Right ventricle myocardium inferior (tissue), 1 donor: ENCODE measurements around the gene INPP5B. TPM values are rescaled to one million over a fixed set of nuclear protein-coding genes. Genes with fewer than 3 reads are reported as not detected.
A peak's percentile ranks its signal among the peaks of the same experiment; 100 is the strongest.
"Not testable (repeated sequence)": the region's sequence is repeated elsewhere in the genome, so short reads cannot be mapped to it uniquely, and the experiment has no call there.

ENCODE experiments used
- ATAC-seq: fragments of 200-7000 bp; cut with Tn5 transposase; one replicate; pipeline ENCODE4 v1.9.1; 2020; ENCODE audit warnings: mild to moderate bottlenecking, moderate library complexity
- DNase-seq: peaks from one replicate; pipeline ENCODE4 v3.0.0; 2021; ENCODE audit errors: missing footprints
- intact Hi-C: fragments of 100-400 bp; cut with DNase I; formaldehyde crosslinking; loops from one replicate; pipeline ENCODE4 v1.11.0; 2022
- long read RNA-seq: library from polyadenylated mRNA; unstranded; transcript quantifications from one replicate; pipeline ENCODE4 v2.0.0, GENCODE V29; 2021
- total RNA-seq: library from RNA; stranded (reverse); fragmentation: NEBNext Ultra II Directional; extraction: Animal tissue kit (Norgen Biotek cat#: 25700); gene quantifications from one replicate; pipeline ENCODE4 v1.2.1, GENCODE V29; 2021
- donor health status: DM: no; HTN: yes; CAD: no; lungs with severe emphysema.

The INPP5B gene
- total RNA-seq = 11.2 TPM
- long read RNA-seq, partial matches to known transcripts = 0 of 5 reads
- long read RNA-seq, other reads (novel, unspliced or antisense) = 1 of 5 reads

GRCh38 chr1:37946703-37947360 is at the start of gene INPP5B:
Gene INPP5B, minus strand, starts transcription at chr1:37947053. Its CDS starts 745 bp downstream, at chr1:37946308.
- intact Hi-C loops = loop anchor here (1.0 to 5.0 kb wide), 2 partner anchors 16 to 40 kb away; no protein-coding TSS in a partner anchor
- ATAC-seq = peak; percentile 96
- peak; percentile 93 for DNase-seq

GRCh38 chr1:37995751-37996345 is 49.0 kb upstream of the INPP5B start:
- DNase-seq = peak; percentile 91
- ATAC-seq = peak; percentile 71
- intact Hi-C loops = no loop called here

- intact Hi-C loops = no loop called here
- no peak for ATAC-seq
- DNase-seq = no peak
Observed at GRCh38 chr1:37994886-37995566, 48.2 kb upstream of the INPP5B start.

GRCh38 chr1:37989361-37989930 is 42.6 kb upstream of the INPP5B start:
- ATAC-seq (no peak), DNase-seq (no peak)
- intact Hi-C loops = loop anchor here (5.0 kb wide), 1 partner anchor 42 kb away; the partner anchor contains the start of gene INPP5B

- no peak for DNase-seq
- ATAC-seq = no peak
- intact Hi-C loops = loop anchor here (5.0 kb wide), 1 partner anchor 40 kb away; the partner anchor contains the start of gene INPP5B
Observed at GRCh38 chr1:37987679-37988078, 40.8 kb upstream of the INPP5B start.

GRCh38 chr1:37983546-37983945 is 36.7 kb upstream of the INPP5B start:
- intact Hi-C loops = no loop called here
- ATAC-seq = no peak
- no peak for DNase-seq

- ATAC-seq (no peak), DNase-seq (no peak)
- intact Hi-C loops = loop anchor here (5.0 kb wide), 1 partner anchor 86 kb away; no protein-coding TSS in a partner anchor
Observed at GRCh38 chr1:37978541-37978940, 31.7 kb upstream of the INPP5B start.

- not testable (repeated sequence) for DNase-seq
- peak; percentile 52 for ATAC-seq
- intact Hi-C loops = loop anchor here (5.0 kb wide), 1 partner anchor 83 kb away; no protein-coding TSS in a partner anchor
Observed at GRCh38 chr1:37975083-37975482, 28.2 kb upstream of the INPP5B start.

- intact Hi-C loops = no loop called here
- DNase-seq (no peak), ATAC-seq (no peak)
Observed at GRCh38 chr1:37974567-37974966, 27.7 kb upstream of the INPP5B start.

GRCh38 chr1:37973684-37974083 is 26.8 kb upstream of the INPP5B start:
- ATAC-seq, DNase-seq, intact Hi-C loops: not testable (repeated sequence)

GRCh38 chr1:37965301-37965700 is 18.4 kb upstream of the INPP5B start:
- ATAC-seq = no peak
- intact Hi-C loops = no loop called here
- no peak for DNase-seq

- DNase-seq, ATAC-seq, intact Hi-C loops: not testable (repeated sequence)
Observed at GRCh38 chr1:37964106-37964505, 17.3 kb upstream of the INPP5B start.

GRCh38 chr1:37958690-37959089 is 11.8 kb upstream of the INPP5B start:
- no peak for DNase-seq
- intact Hi-C loops = no loop called here
- no peak for ATAC-seq

GRCh38 chr1:37955685-37956084 is 8.8 kb upstream of the INPP5B start:
- ATAC-seq = no peak
- intact Hi-C loops = no loop called here
- no peak for DNase-seq

- DNase-seq = no peak
- ATAC-seq = no peak
- intact Hi-C loops = no loop called here
Observed at GRCh38 chr1:37954316-37954971, 7.6 kb upstream of the INPP5B start.

- intact Hi-C loops = no loop called here
- no peak for ATAC-seq
Observed at GRCh38 chr1:37952738-37953137, 5.9 kb upstream of the INPP5B start.

GRCh38 chr1:37951783-37952624 is 5.2 kb upstream of the INPP5B start:
- intact Hi-C loops = no loop called here
- DNase-seq (no peak), ATAC-seq (no peak)

More at GRCh38 chr1:37952738-37953137, 5.9 kb upstream of the INPP5B start:
- no peak for DNase-seq
